Choroid plexus epithelial cell (primary cell): ENCODE measurements around the gene AP1B1.
"Not testable (repeated sequence)": the region's sequence is repeated elsewhere in the genome, so short reads cannot be mapped to it uniquely, and the experiment has no call there.

Experiments
- DNase-seq: peaks from one replicate; pipeline ENCODE4 v3.0.0-alpha.2; 2010; ENCODE audit warnings: low read depth
- H3K4me3 ChIP-seq: 2 replicates; pipeline ENCODE4 v1.5.1; 2011; ENCODE audit warnings: low read depth, mild to moderate bottlenecking, control low read depth, low read length, moderate library complexity
- CTCF ChIP-seq: conservative IDR thresholded peaks from 2 replicates; pipeline ENCODE4 v1.5.1; 2011; ENCODE audit warnings: low read depth, mild to moderate bottlenecking, control low read depth, inconsistent platforms, low read length, moderate library complexity

Gene AP1B1

GRCh38 chr22:29359469-29359868, 28.9 kb downstream of the AP1B1 start:
- DNase-seq, result peak; percentile 77
- peak; percentile 90 for TF ChIP-seq CTCF
- no peak overlapping the region for H3K4me3 ChIP-seq

GRCh38 chr22:29357193-29357890, 31.0 kb downstream of the AP1B1 start:
- H3K4me3 ChIP-seq, DNase-seq: not testable (repeated sequence)

GRCh38 chr22:29353860-29354259, 34.5 kb downstream of the AP1B1 start:
- DNase-seq, result no peak
- TF ChIP-seq CTCF, result no peak
- H3K4me3 ChIP-seq, result no peak overlapping the region

GRCh38 chr22:29353286-29353685, 35.1 kb downstream of the AP1B1 start:
- no peak for TF ChIP-seq CTCF
- no peak for DNase-seq
- H3K4me3 ChIP-seq, result no peak overlapping the region

GRCh38 chr22:29352778-29353177, 35.6 kb downstream of the AP1B1 start:
- no peak overlapping the region for H3K4me3 ChIP-seq
- no peak for TF ChIP-seq CTCF
- DNase-seq, result no peak

- no peak for TF ChIP-seq CTCF
- H3K4me3 ChIP-seq, result no peak overlapping the region
- no peak for DNase-seq
Observed at GRCh38 chr22:29351891-29352290, 36.5 kb downstream of the AP1B1 start.

GRCh38 chr22:29351042-29351441, 37.3 kb downstream of the AP1B1 start:
- TF ChIP-seq CTCF, result no peak
- no peak overlapping the region for H3K4me3 ChIP-seq
- no peak for DNase-seq
